SIG-M5 (cell line): Measurements from ENCODE around the gene MYLK4.

ENCODE experiments used
- DNase-seq: peaks from one replicate; lab custom pipeline; 2025; lab: John Stamatoyannopoulos, UW

MYLK4 gene

GRCh38 chr6:2630359-2630758 is 120.4 kb downstream of the MYLK4 start:
- no peak for DNase-seq

GRCh38 chr6:2626401-2626800 is 124.3 kb downstream of the MYLK4 start:
- no peak for DNase-seq

- DNase-seq, result no peak
Measured at GRCh38 chr6:2625581-2625980, 125.1 kb downstream of the MYLK4 start.

GRCh38 chr6:2624177-2624576 is 126.5 kb downstream of the MYLK4 start:
- no peak for DNase-seq

GRCh38 chr6:2623295-2623694 is 127.4 kb downstream of the MYLK4 start:
- DNase-seq, result no peak

GRCh38 chr6:2622671-2623070 is 128.1 kb downstream of the MYLK4 start:
- DNase-seq, result no peak

- DNase-seq, result no peak
Measured at GRCh38 chr6:2619651-2620050, 131.1 kb downstream of the MYLK4 start.

GRCh38 chr6:2617729-2618128 is 133.0 kb downstream of the MYLK4 start:
- DNase-seq, result no peak

- no peak for DNase-seq
Measured at GRCh38 chr6:2616811-2617210, 133.9 kb downstream of the MYLK4 start.

- no peak for DNase-seq
Measured at GRCh38 chr6:2615251-2615650, 135.5 kb downstream of the MYLK4 start.

- no peak for DNase-seq
Measured at GRCh38 chr6:2614846-2615245, 135.9 kb downstream of the MYLK4 start.

- DNase-seq, result no peak
Measured at GRCh38 chr6:2614155-2614554, 136.6 kb downstream of the MYLK4 start.
